C4-2B (cell line): ENCODE measurements around the gene CELF6.

Experiments
- CTCF ChIP-seq: fragments of 450-650 bp; conservative IDR thresholded peaks from 2 replicates; pipeline ENCODE4 v1.5.1; 2017; ENCODE audit warnings: mild to moderate bottlenecking
- ZFX ChIP-seq: fragments of 450-650 bp; IDR thresholded peaks from 2 replicates; pipeline ENCODE4 v1.6.1; 2017

GRCh38 chr15:72265031-72265430, 54.9 kb downstream of the CELF6 start:
- TF ChIP-seq CTCF (no peak), ZFX (no peak)
